Right lobe of liver (tissue), 6 donors: Measurements from ENCODE around the gene SDK1. TPM values are rescaled to one million over a fixed set of nuclear protein-coding genes. Genes with fewer than 3 reads are reported as not detected.
"Not testable (repeated sequence)": the region's sequence is repeated elsewhere in the genome, so short reads cannot be mapped to it uniquely, and the experiment has no call there.

Source experiments
- ATAC-seq, 4 donors: fragments of 200-7000 bp; cut with Tn5 transposase; one replicate each; pipeline ENCODE4 v1.9.1; 2020; ENCODE audit warnings: mild to moderate bottlenecking in 4 of 4, moderate library complexity in 4 of 4
- DNase-seq, 3 donors: peaks; one replicate each; pipeline ENCODE4 v3.0.0-alpha.2; 2020
- H3K27ac ChIP-seq, 3 donors: fragments of 200-600 bp; one replicate each; pipeline ENCODE4 v1.8.0; 2022
- H3K27me3 ChIP-seq, 2 donors: fragments of 200-600 bp; one replicate each; pipeline ENCODE4 v1.8.0; 2022
- H3K36me3 ChIP-seq, 4 donors: fragments of 200-600 bp; sonication (generic) in 1 of 4; one replicate each; pipeline versions ENCODE4 v1.5.1 to v1.8.0; 2017 to 2022; ENCODE audit warnings: control low read depth in 1 of 4
- H3K4me1 ChIP-seq, 4 donors: fragments of 200-600 bp; sonication (generic) in 1 of 4; one replicate each; pipeline versions ENCODE4 v1.5.1 to v1.8.0; 2017 to 2022; ENCODE audit warnings: control low read depth in 1 of 4
- H3K4me3 ChIP-seq, 3 donors: fragments of 200-600 bp; one replicate each; pipeline ENCODE4 v1.8.0; 2022
- H3K9me3 ChIP-seq, 4 donors: fragments of 200-600 bp; sonication (generic) in 1 of 4; one replicate each; pipeline versions ENCODE4 v1.5.1 to v1.8.0; 2017 to 2022; ENCODE audit warnings: control low read depth in 1 of 4
- POLR2A ChIP-seq: fragments of 450-650 bp; IDR thresholded peaks from one replicate; pipeline ENCODE4 v1.6.1; 2017; ENCODE audit warnings: antibody characterized with exemption, mild to moderate bottlenecking
- WGBS: methylation state at CpG from one replicate; pipeline ENCODE4 v1.1.6; 2018; ENCODE audit warnings: low coverage, low lambda C conversion rate; ENCODE audit not compliant: insufficient coverage; ENCODE audit errors: missing lambda C conversion rate; 5-methylcytosine and 5-hydroxymethylcytosine counted together
- intact Hi-C, 2 donors: fragments of 100-400 bp; cut with DNase I; formaldehyde crosslinking; loops; one replicate each; pipeline versions ENCODE4 v1.11.2 to v1.14.1; 2022
- total RNA-seq, 6 experiments: library from RNA; depleted of rRNA in 2 of 6; stranded (reverse); fragments of >200 nt in 2 of 6; fragmentation: NEBNext Ultra II Directional in 3 of 6; extraction: Animal tissue kit (Norgen Biotek cat#: 25700) in 3 of 6; gene quantifications; one replicate each; pipeline versions ENCODE4 v1.1.0 to v1.2.4, GENCODE V29; 2016 to 2023
- TF ChIP-seq, protein P1 (sequence below), 4 donors: fragments of 200-600 bp in 3 of 4; fragments of 450-650 bp in 1 of 4; IDR thresholded peaks; one replicate each; pipeline versions ENCODE4 v1.5.1 to v1.8.0; 2016 to 2022; ENCODE audit warnings: antibody characterized with exemption in 4 of 4, mild to moderate bottlenecking in 2 of 4
- donor health status: DM: no; HTN: yes; CAD: no.
- donor health status: DM: no; HTN: no; CAD: no.
- donor health status: DM: no; HTN: no; CAD: no.
- donor health status: DM: no; HTN: yes; CAD: no.
- donor health status: DM: no; HTN: yes; CAD: no.

SDK1 gene
- total RNA-seq, 6 experiments from 2014 or later = 0.07 to 1.4 (median 0.65) TPM

DNA sequence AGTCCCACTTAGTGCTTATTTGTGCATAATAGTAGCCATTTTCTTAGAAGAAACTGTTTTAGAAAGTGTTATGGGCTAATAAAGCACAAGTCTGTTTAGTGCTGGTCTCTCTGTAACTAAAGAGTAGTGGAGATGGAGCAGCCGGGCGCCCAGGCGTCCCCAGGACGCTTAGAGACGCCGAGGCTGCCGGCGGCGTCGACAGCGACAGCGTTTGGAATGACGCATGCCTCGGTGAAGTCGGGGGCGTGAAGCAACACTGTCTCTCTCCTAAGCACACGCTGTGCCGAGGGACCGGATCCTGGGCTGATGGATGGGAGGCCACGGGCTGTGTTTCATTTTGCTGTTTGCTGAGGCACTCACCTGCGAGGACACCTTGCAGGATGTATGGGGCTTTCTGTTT is 792.4 kb downstream of the SDK1 start:
- no peaks in the 10 kb centered on the region for H3K36me3 ChIP-seq
- ATAC-seq (no peak), DNase-seq (no peak)
- no peaks in the 10 kb centered on the region for H3K27me3 ChIP-seq
- no peak overlapping the region for H3K4me3 ChIP-seq
- 70% methylated on average over 4 of the region's 21 CpGs for WGBS
- H3K4me1 ChIP-seq = no peaks in the 10 kb centered on the region
- TF ChIP-seq POLR2A = no peak
- TF ChIP-seq, protein P1, sequence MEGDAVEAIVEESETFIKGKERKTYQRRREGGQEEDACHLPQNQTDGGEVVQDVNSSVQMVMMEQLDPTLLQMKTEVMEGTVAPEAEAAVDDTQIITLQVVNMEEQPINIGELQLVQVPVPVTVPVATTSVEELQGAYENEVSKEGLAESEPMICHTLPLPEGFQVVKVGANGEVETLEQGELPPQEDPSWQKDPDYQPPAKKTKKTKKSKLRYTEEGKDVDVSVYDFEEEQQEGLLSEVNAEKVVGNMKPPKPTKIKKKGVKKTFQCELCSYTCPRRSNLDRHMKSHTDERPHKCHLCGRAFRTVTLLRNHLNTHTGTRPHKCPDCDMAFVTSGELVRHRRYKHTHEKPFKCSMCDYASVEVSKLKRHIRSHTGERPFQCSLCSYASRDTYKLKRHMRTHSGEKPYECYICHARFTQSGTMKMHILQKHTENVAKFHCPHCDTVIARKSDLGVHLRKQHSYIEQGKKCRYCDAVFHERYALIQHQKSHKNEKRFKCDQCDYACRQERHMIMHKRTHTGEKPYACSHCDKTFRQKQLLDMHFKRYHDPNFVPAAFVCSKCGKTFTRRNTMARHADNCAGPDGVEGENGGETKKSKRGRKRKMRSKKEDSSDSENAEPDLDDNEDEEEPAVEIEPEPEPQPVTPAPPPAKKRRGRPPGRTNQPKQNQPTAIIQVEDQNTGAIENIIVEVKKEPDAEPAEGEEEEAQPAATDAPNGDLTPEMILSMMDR (IDR thresholded peaks at IDR 0.05) = no peak
- no peak overlapping the region for H3K27ac ChIP-seq
- intact Hi-C loops = no loop called here
- no peaks in the 10 kb centered on the region for H3K9me3 ChIP-seq

GRCh38 chr7:4094158-4094557 is 793.1 kb downstream of the SDK1 start:
- H3K9me3 ChIP-seq, ATAC-seq, H3K4me3 ChIP-seq, H3K4me1 ChIP-seq, H3K27ac ChIP-seq, H3K27me3 ChIP-seq, H3K36me3 ChIP-seq, intact Hi-C loops, DNase-seq: not testable (repeated sequence)
- 79% methylated on average over 9 of the region's 9 CpGs for WGBS

- no peak overlapping the region for H3K27ac ChIP-seq
- H3K4me3 ChIP-seq = no peak overlapping the region
- DNase-seq = no peak
- no peaks in the 10 kb centered on the region for H3K4me1 ChIP-seq
- TF ChIP-seq, protein P1 (IDR thresholded peaks at IDR 0.05) = no peak
- no peak for TF ChIP-seq POLR2A
- H3K27me3 ChIP-seq = no peaks in the 10 kb centered on the region
- no peaks in the 10 kb centered on the region for H3K9me3 ChIP-seq
- no peaks in the 10 kb centered on the region for H3K36me3 ChIP-seq
- ATAC-seq = no peak
- intact Hi-C loops = no loop called here
- 38% methylated on average over 2 of the region's 12 CpGs for WGBS
Observed at GRCh38 chr7:4097001-4097609, 796.1 kb downstream of the SDK1 start.

- intact Hi-C loops = no loop called here
- ATAC-seq (no peak), DNase-seq (no peak)
- TF ChIP-seq POLR2A = no peak
- TF ChIP-seq, protein P1 (IDR thresholded peaks at IDR 0.05) = no peak
- Histone ChIP-seq H3K4me3 (no peak overlapping the region), H3K36me3 (no peaks in the 10 kb centered on the region), H3K9me3 (no peaks in the 10 kb centered on the region), H3K4me1 (no peaks in the 10 kb centered on the region), H3K27ac (no peak overlapping the region), H3K27me3 (no peaks in the 10 kb centered on the region)
- WGBS = 75% methylated on average over 11 of the region's 11 CpGs
Observed at GRCh38 chr7:4098169-4098568, 797.1 kb downstream of the SDK1 start.

DNA sequence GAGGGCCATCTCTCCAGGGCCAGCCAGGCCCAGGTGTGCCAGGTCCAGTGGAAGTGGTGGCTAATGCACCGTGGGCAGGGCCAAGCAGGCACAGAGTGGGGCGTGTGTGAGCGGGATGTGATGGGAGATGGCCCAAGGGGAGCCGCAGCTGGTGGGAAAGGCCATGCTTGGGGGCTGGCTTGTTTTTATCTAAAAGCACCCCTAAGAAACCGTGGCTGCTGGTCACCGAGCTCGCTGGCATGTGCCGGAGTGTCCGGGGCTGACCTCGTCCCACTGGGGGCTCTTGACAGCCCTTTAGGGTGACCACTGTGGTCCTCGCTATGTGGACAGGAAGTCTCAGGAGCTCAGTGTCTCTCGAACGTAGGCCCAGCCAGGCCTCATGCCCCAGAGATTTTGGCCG is 798.6 kb downstream of the SDK1 start:
- Histone ChIP-seq H3K27me3 (no peaks in the 10 kb centered on the region), H3K27ac (no peak overlapping the region), H3K4me3 (no peak overlapping the region), H3K4me1 (no peaks in the 10 kb centered on the region), H3K9me3 (no peaks in the 10 kb centered on the region), H3K36me3 (no peaks in the 10 kb centered on the region)
- DNase-seq = no peak
- ATAC-seq = peak in 1 of 4 donors; percentile 9
- no peak for TF ChIP-seq POLR2A
- TF ChIP-seq, protein P1 (IDR thresholded peaks at IDR 0.05) = no peak
- WGBS = 73% methylated on average over 2 of the region's 14 CpGs
- intact Hi-C loops = no loop called here
